WTC11 (cell line): ENCODE data around the gene GRK7. TPM values are rescaled to one million over a fixed set of nuclear protein-coding genes. Genes with fewer than 3 reads are reported as not detected.

ENCODE experiments used
- ATAC-seq: fragments of 200-7000 bp; cut with Tn5 transposase; 2 replicates; pipeline ENCODE4 v1.10.0; 2021; ENCODE audit warnings: mild to moderate bottlenecking, moderate library complexity
- CTCF ChIA-PET: fragments of 300-600 bp; sonication (Branson Sonifier 250); formaldehyde crosslinking; loops from one replicate; lab custom pipeline; 2021; ENCODE audit warnings: antibody characterized with exemption; lab: Charles Lee
- POLR2A ChIA-PET: fragments of 350-600 bp; sonication (Branson Sonifier 250); formaldehyde crosslinking; loops from one replicate; lab custom pipeline; 2021; ENCODE audit warnings: antibody characterized with exemption; lab: Charles Lee
- DNase-seq: peaks from one replicate; pipeline ENCODE4 v3.0.0; 2021; ENCODE audit warnings: low spot score
- H3K27ac Mint-ChIP-seq: 2 replicates; pipeline ENCODE4 v1.8.0; 2021; ENCODE audit warnings: mixed read lengths
- H3K27me3 Mint-ChIP-seq: 2 replicates; pipeline ENCODE4 v1.8.0; 2021; ENCODE audit warnings: low read depth, mild to moderate bottlenecking, moderate library complexity, mixed read lengths
- H3K36me3 Mint-ChIP-seq: 2 replicates; pipeline ENCODE4 v1.8.0; 2021; ENCODE audit warnings: mixed read lengths
- H3K4me1 Mint-ChIP-seq: 2 replicates; pipeline ENCODE4 v1.8.0; 2022; ENCODE audit warnings: mixed read lengths
- H3K4me3 Mint-ChIP-seq: 2 replicates; pipeline ENCODE4 v1.8.0; 2021; ENCODE audit warnings: mild to moderate bottlenecking, moderate library complexity, mixed read lengths
- H3K9me3 Mint-ChIP-seq: 2 replicates; pipeline ENCODE4 v1.8.0; 2021; ENCODE audit warnings: mixed read lengths
- CBFB ChIP-seq: sonication (generic); formaldehyde crosslinking; IDR thresholded peaks from 2 replicates; pipeline ENCODE4 v1.8.1; 2022; ENCODE audit warnings: mild to moderate bottlenecking, low read depth, missing genetic modification reagents
- EMX1 ChIP-seq: fragments of 250-450 bp; sonication (Bioruptor Pico); IDR thresholded peaks from 2 replicates; pipeline ENCODE4 v1.8.0; 2021; ENCODE audit warnings: mild to moderate bottlenecking
- KAT7 ChIP-seq: sonication (generic); formaldehyde crosslinking; IDR thresholded peaks from 2 replicates; pipeline ENCODE4 v1.8.1; 2023; ENCODE audit warnings: missing genetic modification reagents, mild to moderate bottlenecking, borderline replicate concordance
- MYBL2 ChIP-seq: sonication (generic); formaldehyde crosslinking; IDR thresholded peaks from 2 replicates; pipeline ENCODE4 v1.8.1; 2023; ENCODE audit warnings: mild to moderate bottlenecking, moderate library complexity, missing genetic modification reagents
- NFE2L1 ChIP-seq: sonication (generic); formaldehyde crosslinking; IDR thresholded peaks from 2 replicates; pipeline ENCODE4 v1.8.1; 2023; ENCODE audit warnings: missing genetic modification reagents
- NR3C1 ChIP-seq: sonication (generic); formaldehyde crosslinking; conservative IDR thresholded peaks from 2 replicates; pipeline ENCODE4 v1.8.1; 2023; ENCODE audit warnings: low read depth, mild to moderate bottlenecking, missing genetic modification reagents
- OVOL2 ChIP-seq: fragments of 250-450 bp; sonication (Bioruptor Pico); IDR thresholded peaks from 2 replicates; pipeline ENCODE4 v1.9.0; 2021; ENCODE audit warnings: mild to moderate bottlenecking, borderline replicate concordance
- TCF7 ChIP-seq: sonication (generic); formaldehyde crosslinking; IDR thresholded peaks from 2 replicates; pipeline ENCODE4 v1.8.0; 2022; ENCODE audit warnings: mild to moderate bottlenecking, low read depth, missing genetic modification reagents, moderate library complexity
- TEAD1 ChIP-seq: sonication (generic); formaldehyde crosslinking; IDR thresholded peaks from 2 replicates; pipeline ENCODE4 v1.8.0; 2022; ENCODE audit warnings: mild to moderate bottlenecking, missing genetic modification reagents
- ZNF219 ChIP-seq: sonication (generic); formaldehyde crosslinking; IDR thresholded peaks from 2 replicates; pipeline ENCODE4 v1.8.0; 2023; ENCODE audit warnings: missing genetic modification reagents, mild to moderate bottlenecking, borderline replicate concordance
- ZNF232 ChIP-seq: sonication (generic); formaldehyde crosslinking; IDR thresholded peaks from 2 replicates; pipeline ENCODE4 v1.8.0; 2022; ENCODE audit warnings: mild to moderate bottlenecking, missing genetic modification reagents
- ZNF416 ChIP-seq: fragments of 250-450 bp; sonication (Bioruptor Pico); IDR thresholded peaks from 2 replicates; pipeline ENCODE4 v1.9.0; 2021; ENCODE audit warnings: mild to moderate bottlenecking, inconsistent platforms
- total RNA-seq: library from RNA; stranded (reverse); gene quantifications from 3 replicates; pipeline ENCODE4 v1.2.3, GENCODE V29; 2021
- TF ChIP-seq, protein P1 (sequence below): sonication (generic); formaldehyde crosslinking; conservative IDR thresholded peaks from 2 replicates; pipeline ENCODE4 v1.8.1; 2022; ENCODE audit warnings: mild to moderate bottlenecking, missing genetic modification reagents
- TF ChIP-seq, protein P2 (sequence below): sonication (generic); formaldehyde crosslinking; IDR thresholded peaks from 2 replicates; pipeline ENCODE4 v1.8.1; 2023; ENCODE audit warnings: mild to moderate bottlenecking, missing genetic modification reagents, borderline replicate concordance
- TF ChIP-seq, protein P3 (sequence below): sonication (generic); formaldehyde crosslinking; IDR thresholded peaks from 2 replicates; pipeline ENCODE4 v1.8.0; 2023; ENCODE audit warnings: missing genetic modification reagents
- TF ChIP-seq, protein P4 (sequence below): sonication (generic); formaldehyde crosslinking; IDR thresholded peaks from 2 replicates; pipeline ENCODE4 v1.8.1; 2022; ENCODE audit warnings: mild to moderate bottlenecking, moderate library complexity, missing genetic modification reagents
- TF ChIP-seq, protein P5 (sequence below): sonication (generic); formaldehyde crosslinking; IDR thresholded peaks from 2 replicates; pipeline ENCODE4 v1.8.0; 2022; ENCODE audit warnings: mild to moderate bottlenecking, missing genetic modification reagents
- TF ChIP-seq, protein P6 (sequence below): sonication (generic); formaldehyde crosslinking; IDR thresholded peaks from 2 replicates; pipeline ENCODE4 v1.8.1; 2022; ENCODE audit warnings: low read depth, missing genetic modification reagents, borderline replicate concordance
- TF ChIP-seq, protein P7 (sequence below): fragments of 250-450 bp; sonication (Bioruptor Pico); IDR thresholded peaks from 2 replicates; pipeline ENCODE4 v1.9.0; 2021; ENCODE audit warnings: mild to moderate bottlenecking, borderline replicate concordance

GRK7 gene
- total RNA-seq, 1 experiment from 2014 or later = not detected

DNA sequence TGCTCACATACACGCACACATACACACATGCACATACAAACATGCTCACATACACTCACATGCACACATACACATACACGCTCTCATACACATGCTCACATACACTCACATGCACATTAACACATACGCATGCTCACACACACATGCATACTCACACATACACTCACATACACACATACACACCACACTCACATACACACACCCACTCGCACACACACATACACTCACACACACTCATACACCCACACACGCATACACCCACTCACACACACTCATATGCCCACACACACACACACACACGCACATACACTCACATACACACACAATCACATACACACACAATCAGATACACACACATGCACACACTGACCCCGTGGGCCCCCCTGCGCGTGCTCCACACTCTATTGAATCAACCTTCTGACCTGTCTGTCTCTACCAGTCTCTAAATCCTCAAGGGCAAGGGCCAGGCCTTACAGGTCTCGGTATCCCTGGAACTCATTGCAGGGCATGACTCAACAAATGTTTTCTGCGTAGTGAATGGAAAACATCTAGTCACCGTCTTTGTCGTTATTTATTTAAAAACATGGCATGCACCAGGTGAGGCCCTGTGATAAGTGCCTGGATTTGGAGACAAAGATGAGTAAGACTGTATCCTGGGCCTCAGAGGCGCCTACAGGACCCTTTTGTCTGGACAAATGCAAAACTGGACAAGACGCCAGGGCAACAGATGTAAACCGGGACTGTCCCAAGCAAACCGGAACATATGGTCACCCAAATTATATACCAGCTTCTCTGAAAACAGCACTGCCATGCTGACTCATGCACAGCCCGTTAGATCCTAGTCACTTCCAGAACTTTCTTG lies 41.8 kb downstream of the GRK7 start:
- DNase-seq (no peak), ATAC-seq (no peak)
- H3K27ac Mint-ChIP-seq = no peak overlapping the region
- H3K27me3 Mint-ChIP-seq = no peaks in the 10 kb centered on the region; the same call in 1 of the 2 replicates
- TF ChIP-seq, protein P1, sequence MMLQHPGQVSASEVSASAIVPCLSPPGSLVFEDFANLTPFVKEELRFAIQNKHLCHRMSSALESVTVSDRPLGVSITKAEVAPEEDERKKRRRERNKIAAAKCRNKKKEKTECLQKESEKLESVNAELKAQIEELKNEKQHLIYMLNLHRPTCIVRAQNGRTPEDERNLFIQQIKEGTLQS (CRISPR knock-in tag) = 0 out of 2 replicates have a peak, but pooled peaks have one; percentile 28
- TF ChIP-seq NR3C1 = no peak
- peak; percentile 77; the same call in 1 of the 2 replicates for TF ChIP-seq NFE2L1 (CRISPR knock-in tag)
- peaks cover 7% of the 10 kb centered on the region for H3K9me3 Mint-ChIP-seq
- POLR2A ChIA-PET = no interaction called here
- peaks cover 3% of the 10 kb centered on the region for H3K36me3 Mint-ChIP-seq
- no peak overlapping the region for H3K4me3 Mint-ChIP-seq
- H3K4me1 Mint-ChIP-seq = no peaks in the 10 kb centered on the region
- CTCF ChIA-PET = interaction anchor here (2.6 kb wide), 1 partner anchor 12 kb away, joined by 8 read pairs; no protein-coding TSS in a partner anchor

DNA sequence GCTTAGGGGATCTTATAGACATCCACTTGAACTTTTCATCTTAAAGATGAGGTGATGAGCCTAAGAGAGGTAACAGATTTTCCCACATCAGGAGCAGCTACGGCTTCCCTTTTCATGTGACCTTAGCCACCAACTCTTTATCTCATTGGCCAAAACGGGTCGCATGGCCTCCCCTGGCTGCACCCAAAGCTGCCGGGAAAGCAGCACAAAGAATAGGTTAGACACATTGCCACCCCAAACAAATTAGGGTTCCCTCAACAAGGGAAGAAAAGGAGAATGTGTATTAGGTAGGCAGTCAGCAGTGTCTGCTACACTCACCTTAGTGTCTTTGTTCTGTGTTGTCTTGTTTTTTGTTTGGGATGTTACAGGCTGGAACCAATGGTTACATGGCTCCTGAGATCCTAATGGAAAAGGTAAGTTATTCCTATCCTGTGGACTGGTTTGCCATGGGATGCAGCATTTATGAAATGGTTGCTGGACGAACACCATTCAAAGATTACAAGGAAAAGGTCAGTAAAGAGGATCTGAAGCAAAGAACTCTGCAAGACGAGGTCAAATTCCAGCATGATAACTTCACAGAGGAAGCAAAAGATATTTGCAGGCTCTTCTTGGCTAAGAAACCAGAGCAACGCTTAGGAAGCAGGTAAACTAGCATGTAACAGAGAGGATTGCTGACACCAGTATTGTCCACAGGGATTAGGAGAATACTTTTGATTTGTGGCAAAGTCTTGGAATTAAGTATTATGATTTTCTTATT lies 44.2 kb downstream of the GRK7 start:
- DNase-seq (no peak), ATAC-seq (peak; percentile 56)
- Mint-ChIP-seq H3K4me1 (no peaks in the 10 kb centered on the region), H3K9me3 (no peaks in the 10 kb centered on the region), H3K4me3 (no peak overlapping the region), H3K27me3 (no peaks in the 10 kb centered on the region; the same call in 1 of the 2 replicates), H3K36me3 (no peaks in the 10 kb centered on the region), H3K27ac (no peak overlapping the region)
- CTCF ChIA-PET = no interaction called here
- POLR2A ChIA-PET = no interaction called here
- TF ChIP-seq, protein P2, sequence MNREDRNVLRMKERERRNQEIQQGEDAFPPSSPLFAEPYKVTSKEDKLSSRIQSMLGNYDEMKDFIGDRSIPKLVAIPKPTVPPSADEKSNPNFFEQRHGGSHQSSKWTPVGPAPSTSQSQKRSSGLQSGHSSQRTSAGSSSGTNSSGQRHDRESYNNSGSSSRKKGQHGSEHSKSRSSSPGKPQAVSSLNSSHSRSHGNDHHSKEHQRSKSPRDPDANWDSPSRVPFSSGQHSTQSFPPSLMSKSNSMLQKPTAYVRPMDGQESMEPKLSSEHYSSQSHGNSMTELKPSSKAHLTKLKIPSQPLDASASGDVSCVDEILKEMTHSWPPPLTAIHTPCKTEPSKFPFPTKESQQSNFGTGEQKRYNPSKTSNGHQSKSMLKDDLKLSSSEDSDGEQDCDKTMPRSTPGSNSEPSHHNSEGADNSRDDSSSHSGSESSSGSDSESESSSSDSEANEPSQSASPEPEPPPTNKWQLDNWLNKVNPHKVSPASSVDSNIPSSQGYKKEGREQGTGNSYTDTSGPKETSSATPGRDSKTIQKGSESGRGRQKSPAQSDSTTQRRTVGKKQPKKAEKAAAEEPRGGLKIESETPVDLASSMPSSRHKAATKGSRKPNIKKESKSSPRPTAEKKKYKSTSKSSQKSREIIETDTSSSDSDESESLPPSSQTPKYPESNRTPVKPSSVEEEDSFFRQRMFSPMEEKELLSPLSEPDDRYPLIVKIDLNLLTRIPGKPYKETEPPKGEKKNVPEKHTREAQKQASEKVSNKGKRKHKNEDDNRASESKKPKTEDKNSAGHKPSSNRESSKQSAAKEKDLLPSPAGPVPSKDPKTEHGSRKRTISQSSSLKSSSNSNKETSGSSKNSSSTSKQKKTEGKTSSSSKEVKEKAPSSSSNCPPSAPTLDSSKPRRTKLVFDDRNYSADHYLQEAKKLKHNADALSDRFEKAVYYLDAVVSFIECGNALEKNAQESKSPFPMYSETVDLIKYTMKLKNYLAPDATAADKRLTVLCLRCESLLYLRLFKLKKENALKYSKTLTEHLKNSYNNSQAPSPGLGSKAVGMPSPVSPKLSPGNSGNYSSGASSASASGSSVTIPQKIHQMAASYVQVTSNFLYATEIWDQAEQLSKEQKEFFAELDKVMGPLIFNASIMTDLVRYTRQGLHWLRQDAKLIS (CRISPR knock-in tag) = no peak
- TF ChIP-seq OVOL2 (CRISPR knock-in tag) (no peak), MYBL2 (CRISPR knock-in tag) (no peak), CBFB (CRISPR knock-in tag) (no peak), ZNF219 (CRISPR knock-in tag) (no peak), EMX1 (CRISPR knock-in tag) (no peak), TCF7 (CRISPR knock-in tag) (no peak), ZNF416 (no peak), ZNF232 (CRISPR knock-in tag) (no peak), TEAD1 (no peak), KAT7 (CRISPR knock-in tag) (no peak)
- TF ChIP-seq, protein P3, sequence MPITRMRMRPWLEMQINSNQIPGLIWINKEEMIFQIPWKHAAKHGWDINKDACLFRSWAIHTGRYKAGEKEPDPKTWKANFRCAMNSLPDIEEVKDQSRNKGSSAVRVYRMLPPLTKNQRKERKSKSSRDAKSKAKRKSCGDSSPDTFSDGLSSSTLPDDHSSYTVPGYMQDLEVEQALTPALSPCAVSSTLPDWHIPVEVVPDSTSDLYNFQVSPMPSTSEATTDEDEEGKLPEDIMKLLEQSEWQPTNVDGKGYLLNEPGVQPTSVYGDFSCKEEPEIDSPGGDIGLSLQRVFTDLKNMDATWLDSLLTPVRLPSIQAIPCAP = no peak
- TF ChIP-seq, protein P4, sequence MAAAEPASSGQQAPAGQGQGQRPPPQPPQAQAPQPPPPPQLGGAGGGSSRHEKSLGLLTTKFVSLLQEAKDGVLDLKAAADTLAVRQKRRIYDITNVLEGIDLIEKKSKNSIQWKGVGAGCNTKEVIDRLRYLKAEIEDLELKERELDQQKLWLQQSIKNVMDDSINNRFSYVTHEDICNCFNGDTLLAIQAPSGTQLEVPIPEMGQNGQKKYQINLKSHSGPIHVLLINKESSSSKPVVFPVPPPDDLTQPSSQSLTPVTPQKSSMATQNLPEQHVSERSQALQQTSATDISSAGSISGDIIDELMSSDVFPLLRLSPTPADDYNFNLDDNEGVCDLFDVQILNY (CRISPR knock-in tag) = no peak
- TF ChIP-seq, protein P5, sequence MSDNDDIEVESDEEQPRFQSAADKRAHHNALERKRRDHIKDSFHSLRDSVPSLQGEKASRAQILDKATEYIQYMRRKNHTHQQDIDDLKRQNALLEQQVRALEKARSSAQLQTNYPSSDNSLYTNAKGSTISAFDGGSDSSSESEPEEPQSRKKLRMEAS (CRISPR knock-in tag) = no peak
- TF ChIP-seq, protein P6, sequence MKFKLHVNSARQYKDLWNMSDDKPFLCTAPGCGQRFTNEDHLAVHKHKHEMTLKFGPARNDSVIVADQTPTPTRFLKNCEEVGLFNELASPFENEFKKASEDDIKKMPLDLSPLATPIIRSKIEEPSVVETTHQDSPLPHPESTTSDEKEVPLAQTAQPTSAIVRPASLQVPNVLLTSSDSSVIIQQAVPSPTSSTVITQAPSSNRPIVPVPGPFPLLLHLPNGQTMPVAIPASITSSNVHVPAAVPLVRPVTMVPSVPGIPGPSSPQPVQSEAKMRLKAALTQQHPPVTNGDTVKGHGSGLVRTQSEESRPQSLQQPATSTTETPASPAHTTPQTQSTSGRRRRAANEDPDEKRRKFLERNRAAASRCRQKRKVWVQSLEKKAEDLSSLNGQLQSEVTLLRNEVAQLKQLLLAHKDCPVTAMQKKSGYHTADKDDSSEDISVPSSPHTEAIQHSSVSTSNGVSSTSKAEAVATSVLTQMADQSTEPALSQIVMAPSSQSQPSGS (CRISPR knock-in tag) = no peak
- TF ChIP-seq, protein P7, sequence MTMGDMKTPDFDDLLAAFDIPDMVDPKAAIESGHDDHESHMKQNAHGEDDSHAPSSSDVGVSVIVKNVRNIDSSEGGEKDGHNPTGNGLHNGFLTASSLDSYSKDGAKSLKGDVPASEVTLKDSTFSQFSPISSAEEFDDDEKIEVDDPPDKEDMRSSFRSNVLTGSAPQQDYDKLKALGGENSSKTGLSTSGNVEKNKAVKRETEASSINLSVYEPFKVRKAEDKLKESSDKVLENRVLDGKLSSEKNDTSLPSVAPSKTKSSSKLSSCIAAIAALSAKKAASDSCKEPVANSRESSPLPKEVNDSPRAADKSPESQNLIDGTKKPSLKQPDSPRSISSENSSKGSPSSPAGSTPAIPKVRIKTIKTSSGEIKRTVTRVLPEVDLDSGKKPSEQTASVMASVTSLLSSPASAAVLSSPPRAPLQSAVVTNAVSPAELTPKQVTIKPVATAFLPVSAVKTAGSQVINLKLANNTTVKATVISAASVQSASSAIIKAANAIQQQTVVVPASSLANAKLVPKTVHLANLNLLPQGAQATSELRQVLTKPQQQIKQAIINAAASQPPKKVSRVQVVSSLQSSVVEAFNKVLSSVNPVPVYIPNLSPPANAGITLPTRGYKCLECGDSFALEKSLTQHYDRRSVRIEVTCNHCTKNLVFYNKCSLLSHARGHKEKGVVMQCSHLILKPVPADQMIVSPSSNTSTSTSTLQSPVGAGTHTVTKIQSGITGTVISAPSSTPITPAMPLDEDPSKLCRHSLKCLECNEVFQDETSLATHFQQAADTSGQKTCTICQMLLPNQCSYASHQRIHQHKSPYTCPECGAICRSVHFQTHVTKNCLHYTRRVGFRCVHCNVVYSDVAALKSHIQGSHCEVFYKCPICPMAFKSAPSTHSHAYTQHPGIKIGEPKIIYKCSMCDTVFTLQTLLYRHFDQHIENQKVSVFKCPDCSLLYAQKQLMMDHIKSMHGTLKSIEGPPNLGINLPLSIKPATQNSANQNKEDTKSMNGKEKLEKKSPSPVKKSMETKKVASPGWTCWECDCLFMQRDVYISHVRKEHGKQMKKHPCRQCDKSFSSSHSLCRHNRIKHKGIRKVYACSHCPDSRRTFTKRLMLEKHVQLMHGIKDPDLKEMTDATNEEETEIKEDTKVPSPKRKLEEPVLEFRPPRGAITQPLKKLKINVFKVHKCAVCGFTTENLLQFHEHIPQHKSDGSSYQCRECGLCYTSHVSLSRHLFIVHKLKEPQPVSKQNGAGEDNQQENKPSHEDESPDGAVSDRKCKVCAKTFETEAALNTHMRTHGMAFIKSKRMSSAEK (CRISPR knock-in tag) = no peak
